ENCODE data around the gene SELENOS.

DNA sequence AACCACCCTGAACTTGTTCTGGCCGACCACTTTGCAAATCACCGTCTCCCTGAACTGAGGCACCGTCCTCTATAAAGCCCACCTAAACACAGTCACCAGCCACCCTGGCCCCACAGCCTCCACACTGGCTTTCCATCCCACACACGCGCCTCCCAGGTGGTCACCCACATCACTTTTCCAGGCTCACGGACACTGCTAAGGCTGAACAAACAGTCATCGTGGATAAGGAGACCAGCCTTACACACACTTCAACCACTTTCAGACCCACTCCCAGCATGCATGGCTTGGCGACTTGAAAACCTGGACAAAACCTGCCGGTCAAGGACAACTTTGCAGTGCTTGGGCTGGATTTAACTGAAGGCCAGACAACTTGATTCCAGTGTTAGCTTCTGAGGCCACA lies 33.9 kb downstream of the SELENOS start:
- TF ChIP-seq, protein P1, sequence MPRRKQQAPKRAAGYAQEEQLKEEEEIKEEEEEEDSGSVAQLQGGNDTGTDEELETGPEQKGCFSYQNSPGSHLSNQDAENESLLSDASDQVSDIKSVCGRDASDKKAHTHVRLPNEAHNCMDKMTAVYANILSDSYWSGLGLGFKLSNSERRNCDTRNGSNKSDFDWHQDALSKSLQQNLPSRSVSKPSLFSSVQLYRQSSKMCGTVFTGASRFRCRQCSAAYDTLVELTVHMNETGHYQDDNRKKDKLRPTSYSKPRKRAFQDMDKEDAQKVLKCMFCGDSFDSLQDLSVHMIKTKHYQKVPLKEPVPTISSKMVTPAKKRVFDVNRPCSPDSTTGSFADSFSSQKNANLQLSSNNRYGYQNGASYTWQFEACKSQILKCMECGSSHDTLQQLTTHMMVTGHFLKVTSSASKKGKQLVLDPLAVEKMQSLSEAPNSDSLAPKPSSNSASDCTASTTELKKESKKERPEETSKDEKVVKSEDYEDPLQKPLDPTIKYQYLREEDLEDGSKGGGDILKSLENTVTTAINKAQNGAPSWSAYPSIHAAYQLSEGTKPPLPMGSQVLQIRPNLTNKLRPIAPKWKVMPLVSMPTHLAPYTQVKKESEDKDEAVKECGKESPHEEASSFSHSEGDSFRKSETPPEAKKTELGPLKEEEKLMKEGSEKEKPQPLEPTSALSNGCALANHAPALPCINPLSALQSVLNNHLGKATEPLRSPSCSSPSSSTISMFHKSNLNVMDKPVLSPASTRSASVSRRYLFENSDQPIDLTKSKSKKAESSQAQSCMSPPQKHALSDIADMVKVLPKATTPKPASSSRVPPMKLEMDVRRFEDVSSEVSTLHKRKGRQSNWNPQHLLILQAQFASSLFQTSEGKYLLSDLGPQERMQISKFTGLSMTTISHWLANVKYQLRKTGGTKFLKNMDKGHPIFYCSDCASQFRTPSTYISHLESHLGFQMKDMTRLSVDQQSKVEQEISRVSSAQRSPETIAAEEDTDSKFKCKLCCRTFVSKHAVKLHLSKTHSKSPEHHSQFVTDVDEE (CRISPR knock-in tag; IDR thresholded peaks at IDR 0.05): no peak
- no peak for TF ChIP-seq ZFP30 (CRISPR knock-in tag; IDR thresholded peaks at IDR 0.05)
- TF ChIP-seq ARNTL (CRISPR knock-in tag; IDR thresholded peaks at IDR 0.05; ENCODE audit: borderline replicate concordance, low read depth): no peak
- no peak for TF ChIP-seq GLIS3 (CRISPR knock-in tag; IDR thresholded peaks at IDR 0.05)
- TF ChIP-seq, protein P2, sequence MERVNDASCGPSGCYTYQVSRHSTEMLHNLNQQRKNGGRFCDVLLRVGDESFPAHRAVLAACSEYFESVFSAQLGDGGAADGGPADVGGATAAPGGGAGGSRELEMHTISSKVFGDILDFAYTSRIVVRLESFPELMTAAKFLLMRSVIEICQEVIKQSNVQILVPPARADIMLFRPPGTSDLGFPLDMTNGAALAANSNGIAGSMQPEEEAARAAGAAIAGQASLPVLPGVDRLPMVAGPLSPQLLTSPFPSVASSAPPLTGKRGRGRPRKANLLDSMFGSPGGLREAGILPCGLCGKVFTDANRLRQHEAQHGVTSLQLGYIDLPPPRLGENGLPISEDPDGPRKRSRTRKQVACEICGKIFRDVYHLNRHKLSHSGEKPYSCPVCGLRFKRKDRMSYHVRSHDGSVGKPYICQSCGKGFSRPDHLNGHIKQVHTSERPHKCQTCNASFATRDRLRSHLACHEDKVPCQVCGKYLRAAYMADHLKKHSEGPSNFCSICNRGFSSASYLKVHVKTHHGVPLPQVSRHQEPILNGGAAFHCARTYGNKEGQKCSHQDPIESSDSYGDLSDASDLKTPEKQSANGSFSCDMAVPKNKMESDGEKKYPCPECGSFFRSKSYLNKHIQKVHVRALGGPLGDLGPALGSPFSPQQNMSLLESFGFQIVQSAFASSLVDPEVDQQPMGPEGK (CRISPR knock-in tag; IDR thresholded peaks at IDR 0.05; ENCODE audit: borderline replicate concordance): no peak
- TF ChIP-seq, protein P3, sequence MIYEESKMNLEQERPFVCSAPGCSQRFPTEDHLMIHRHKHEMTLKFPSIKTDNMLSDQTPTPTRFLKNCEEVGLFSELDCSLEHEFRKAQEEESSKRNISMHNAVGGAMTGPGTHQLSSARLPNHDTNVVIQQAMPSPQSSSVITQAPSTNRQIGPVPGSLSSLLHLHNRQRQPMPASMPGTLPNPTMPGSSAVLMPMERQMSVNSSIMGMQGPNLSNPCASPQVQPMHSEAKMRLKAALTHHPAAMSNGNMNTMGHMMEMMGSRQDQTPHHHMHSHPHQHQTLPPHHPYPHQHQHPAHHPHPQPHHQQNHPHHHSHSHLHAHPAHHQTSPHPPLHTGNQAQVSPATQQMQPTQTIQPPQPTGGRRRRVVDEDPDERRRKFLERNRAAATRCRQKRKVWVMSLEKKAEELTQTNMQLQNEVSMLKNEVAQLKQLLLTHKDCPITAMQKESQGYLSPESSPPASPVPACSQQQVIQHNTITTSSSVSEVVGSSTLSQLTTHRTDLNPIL (CRISPR knock-in tag; IDR thresholded peaks at IDR 0.05; ENCODE audit: low read depth): no peak
